B cell (primary cell): ENCODE measurements around the gene C4A. TPM values are rescaled to one million over a fixed set of nuclear protein-coding genes. Genes with fewer than 3 reads are reported as not detected.

Source experiments
- ATAC-seq: fragments of 200-7000 bp; cut with Tn5 transposase; one replicate; pipeline ENCODE4 v1.10.0; 2021; ENCODE audit warnings: low read depth, mild to moderate bottlenecking, moderate number of reproducible peaks, moderate library complexity
- CTCF ChIA-PET: fragments of 350-600 bp; sonication (Branson Sonifier 250); formaldehyde crosslinking; loops from one replicate; lab custom pipeline; 2021; ENCODE audit warnings: antibody characterized with exemption, inconsistent platforms; lab: Charles Lee
- POLR2A ChIA-PET: fragments of 350-600 bp; sonication (Branson Sonifier 250); formaldehyde crosslinking; loops from one replicate; lab custom pipeline; 2021; ENCODE audit warnings: antibody characterized with exemption; lab: Charles Lee
- DNase-seq: peaks from one replicate; pipeline ENCODE4 v3.0.0; 2013
- H2AFZ ChIP-seq: 2 replicates; pipeline ENCODE4 v1.6.1; 2012; ENCODE audit warnings: mild to moderate bottlenecking, low read depth, low read length; ENCODE audit not compliant: insufficient read depth, poor library complexity, severe bottlenecking
- H3K27ac ChIP-seq, 2 donors: 1 replicate in 1 of 2; 2 replicates in 1 of 2; pipeline ENCODE4 v1.5.1; 2012 to 2013; ENCODE audit warnings: low read length in 2 of 2, mild to moderate bottlenecking in 2 of 2, moderate library complexity in 1 of 2
- H3K27me3 ChIP-seq, 4 experiments: fragments of 200-600 bp in 1 of 4; sonication (generic) in 1 of 4; replicated peaks in 1 of 4; 1 replicate in 2 of 4; 2 replicates in 2 of 4; pipeline versions ENCODE4 v1.6.1 to v1.7.0; 2013 to 2016; ENCODE audit warnings: low read length in 3 of 4, mild to moderate bottlenecking in 2 of 4, mixed read lengths in 1 of 4, moderate library complexity in 1 of 4; ENCODE audit not compliant: insufficient read depth in 4 of 4, control insufficient read depth in 3 of 4; ENCODE audit errors: control extremely low read depth in 1 of 4
- H3K36me3 ChIP-seq, 2 experiments: replicated peaks in 1 of 2; 1 replicate in 1 of 2; 2 replicates in 1 of 2; pipeline versions ENCODE4 v1.6.1 to v1.7.1; 2013; ENCODE audit warnings: low read length in 1 of 2; ENCODE audit not compliant: insufficient read depth in 2 of 2, control insufficient read depth in 1 of 2; ENCODE audit errors: control extremely low read depth in 1 of 2, extremely low read depth in 1 of 2
- H3K4me1 ChIP-seq, 2 donors: fragments of 200-600 bp in 1 of 2; sonication (generic) in 1 of 2; 1 replicate in 1 of 2; 2 replicates in 1 of 2; pipeline versions ENCODE4 v1.5.1 to v1.6.1; 2013 to 2017; ENCODE audit warnings: low read length in 2 of 2; ENCODE audit not compliant: control insufficient read depth in 2 of 2, insufficient read depth in 2 of 2
- H3K4me2 ChIP-seq: replicated peaks from 2 replicates; pipeline ENCODE3; 2012; ENCODE audit warnings: mild to moderate bottlenecking, low read depth, low read length; ENCODE audit not compliant: poor library complexity, severe bottlenecking
- H3K4me3 ChIP-seq, 5 experiments: fragments of 200-600 bp in 1 of 5; sonication (generic) in 1 of 5; 1 replicate in 3 of 5; 2 replicates in 2 of 5; pipeline versions ENCODE4 v1.5.1 to v1.7.0; 2011 to 2016; ENCODE audit warnings: low read length in 4 of 5, mild to moderate bottlenecking in 4 of 5, low read depth in 2 of 5, control low read depth in 1 of 5, moderate library complexity in 1 of 5; ENCODE audit not compliant: insufficient read depth in 1 of 5; ENCODE audit errors: control extremely low read depth in 1 of 5, extremely low read depth in 1 of 5
- H3K79me2 ChIP-seq: fragments of 200-600 bp; sonication (generic); one replicate; pipeline ENCODE4 v1.6.0; 2016; ENCODE audit warnings: low read length; ENCODE audit not compliant: control insufficient read depth, insufficient read depth
- H3K9ac ChIP-seq: fragments of 200-600 bp; sonication (generic); 2 replicates; pipeline ENCODE4 v1.6.1; 2017; ENCODE audit warnings: mild to moderate bottlenecking, low read length, moderate library complexity
- H3K9me3 ChIP-seq, 3 donors: one replicate each; pipeline versions ENCODE4 v1.6.1 to v1.7.1; 2013; ENCODE audit warnings: low read length in 2 of 3; ENCODE audit not compliant: control insufficient read depth in 2 of 3, insufficient read depth in 1 of 3; ENCODE audit errors: control extremely low read depth in 1 of 3
- H4K20me1 ChIP-seq: 2 replicates; pipeline ENCODE4 v1.6.0; 2012; ENCODE audit warnings: mild to moderate bottlenecking, low read length; ENCODE audit not compliant: insufficient read depth, control insufficient read depth, poor library complexity, severe bottlenecking
- H3K27ac Mint-ChIP-seq: one replicate; pipeline ENCODE4 v1.8.0; 2021; ENCODE audit warnings: mixed read lengths
- H3K27me3 Mint-ChIP-seq: one replicate; pipeline ENCODE4 v1.8.0; 2021; ENCODE audit warnings: mixed read lengths
- H3K4me1 Mint-ChIP-seq: one replicate; pipeline ENCODE4 v1.8.0; 2021; ENCODE audit warnings: mixed read lengths
- H3K4me3 Mint-ChIP-seq: one replicate; pipeline ENCODE4 v1.8.0; 2021; ENCODE audit warnings: mixed read lengths
- H3K9me3 Mint-ChIP-seq: one replicate; pipeline ENCODE4 v1.8.0; 2022; ENCODE audit warnings: mixed read lengths; ENCODE audit not compliant: insufficient read depth
- EZH2 ChIP-seq: IDR thresholded peaks from 2 replicates; pipeline ENCODE4 v1.6.1; 2012; ENCODE audit warnings: borderline replicate concordance, low read depth, mild to moderate bottlenecking, moderate library complexity, low read length; ENCODE audit not compliant: insufficient read depth, poor library complexity, severe bottlenecking
- WGBS: methylation state at CpG from one replicate; pipeline ENCODE4 v1.1.5; 2013; ENCODE audit warnings: missing lambda C conversion rate; ENCODE audit not compliant: insufficient coverage; 5-methylcytosine and 5-hydroxymethylcytosine counted together
- intact Hi-C: fragments of 100-400 bp; cut with micrococcal nuclease; formaldehyde crosslinking; loops from one replicate; pipeline ENCODE4 v1.10.0; 2022
- polyA plus RNA-seq: library from polyadenylated mRNA; depleted of rRNA; stranded (reverse); fragments of >200 nt; gene quantifications from 2 replicates; pipeline ENCODE4 v1.2.3, GENCODE V29; 2012
- total RNA-seq, 2 donors: library from RNA; stranded (reverse); fragments of 120-200 nt in 1 of 2; gene quantifications; 1 replicate in 1 of 2; 2 replicates in 1 of 2; pipeline versions ENCODE4 v1.2.3 to v1.2.4, GENCODE V29; 2013 to 2022
- TF ChIP-seq, protein P1 (sequence below): fragments of 200-600 bp; IDR thresholded peaks from one replicate; pipeline ENCODE4 v1.8.0; 2022; ENCODE audit warnings: antibody characterized with exemption, mild to moderate bottlenecking

Gene C4A
- total and polyA plus RNA-seq, 2 donors (not counting 1 experiment from before 2014, with no cell fraction given) = 9.9 to 10.5 TPM

DNA sequence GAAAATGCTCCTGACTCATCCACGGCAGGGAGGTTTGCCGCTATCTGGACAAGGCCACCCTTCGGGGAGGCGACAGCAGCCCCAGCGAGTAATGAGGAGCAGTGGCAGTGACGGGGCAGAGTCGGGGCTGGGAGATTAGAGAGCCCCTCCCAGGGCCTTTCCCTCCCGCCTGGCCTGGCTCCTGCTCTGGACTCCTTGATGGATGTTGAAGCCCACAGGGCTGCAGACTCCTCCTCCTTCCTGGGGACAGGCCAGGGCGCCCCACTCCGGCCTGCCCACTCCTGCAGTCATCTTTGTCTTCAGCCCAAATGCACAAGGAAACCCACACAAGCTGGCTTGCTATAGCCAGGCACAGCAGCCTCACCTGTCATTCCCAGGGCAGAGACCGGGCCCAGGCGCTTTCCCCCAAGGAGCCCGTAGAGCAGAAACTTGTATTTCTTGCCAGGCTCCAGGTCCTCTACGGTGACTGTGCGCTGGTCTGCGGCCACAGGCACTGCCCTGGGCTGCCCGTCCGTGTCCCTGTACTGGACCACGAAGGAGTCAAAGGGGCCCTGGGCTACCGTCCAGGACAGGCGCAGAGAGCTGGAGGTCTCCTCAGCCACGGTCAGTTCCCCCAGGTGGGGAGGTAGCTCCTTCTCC lies 64.1 kb downstream of the C4A start:
- H3K9me3 Mint-ChIP-seq = no peaks in the 10 kb centered on the region
- TF ChIP-seq EZH2 = no peak
- TF ChIP-seq, protein P1, sequence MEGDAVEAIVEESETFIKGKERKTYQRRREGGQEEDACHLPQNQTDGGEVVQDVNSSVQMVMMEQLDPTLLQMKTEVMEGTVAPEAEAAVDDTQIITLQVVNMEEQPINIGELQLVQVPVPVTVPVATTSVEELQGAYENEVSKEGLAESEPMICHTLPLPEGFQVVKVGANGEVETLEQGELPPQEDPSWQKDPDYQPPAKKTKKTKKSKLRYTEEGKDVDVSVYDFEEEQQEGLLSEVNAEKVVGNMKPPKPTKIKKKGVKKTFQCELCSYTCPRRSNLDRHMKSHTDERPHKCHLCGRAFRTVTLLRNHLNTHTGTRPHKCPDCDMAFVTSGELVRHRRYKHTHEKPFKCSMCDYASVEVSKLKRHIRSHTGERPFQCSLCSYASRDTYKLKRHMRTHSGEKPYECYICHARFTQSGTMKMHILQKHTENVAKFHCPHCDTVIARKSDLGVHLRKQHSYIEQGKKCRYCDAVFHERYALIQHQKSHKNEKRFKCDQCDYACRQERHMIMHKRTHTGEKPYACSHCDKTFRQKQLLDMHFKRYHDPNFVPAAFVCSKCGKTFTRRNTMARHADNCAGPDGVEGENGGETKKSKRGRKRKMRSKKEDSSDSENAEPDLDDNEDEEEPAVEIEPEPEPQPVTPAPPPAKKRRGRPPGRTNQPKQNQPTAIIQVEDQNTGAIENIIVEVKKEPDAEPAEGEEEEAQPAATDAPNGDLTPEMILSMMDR = no peak
- intact Hi-C loops = loop anchor here (10.0 kb wide), 2 partner anchors 109 to 749 kb away; partner anchors contain the start of genes PPT2 and PRRT1
- no peak overlapping the region for H3K4me3 ChIP-seq
- DNase-seq = no peak
- ChIA-PET POLR2A (no interaction called here), CTCF (interaction anchor here (1.7 to 2.4 kb wide), 2 partner anchors 740 to 748 kb away, joined by 7 to 8 read pairs; no protein-coding TSS in a partner anchor)
- H3K4me1 Mint-ChIP-seq = peaks cover 5% of the 10 kb centered on the region
- H3K4me3 Mint-ChIP-seq = no peak overlapping the region
- H3K4me2 ChIP-seq = no peak overlapping the region
- ATAC-seq = no peak
- H3K27ac Mint-ChIP-seq = no peak overlapping the region
- H3K27me3 Mint-ChIP-seq = peaks cover 8% of the 10 kb centered on the region
- H4K20me1 ChIP-seq = no peaks in the 10 kb centered on the region
- WGBS = 92% methylated on average over 20 of the region's 22 CpGs
- H3K36me3 ChIP-seq = no peaks in the 10 kb centered on the region
- peaks cover 0 to 4% of the 10 kb centered on the region in 2 donors for H3K4me1 ChIP-seq
- no peaks in the 10 kb centered on the region for H3K27me3 ChIP-seq
- no peaks in the 10 kb centered on the region for H3K79me2 ChIP-seq
- no peak overlapping the region for H3K27ac ChIP-seq
- H3K9me3 ChIP-seq = no peaks in the 10 kb centered on the region
- H3K9ac ChIP-seq = no peak overlapping the region
- H2AFZ ChIP-seq = no peak overlapping the region

GRCh38 chr6:32046450-32047083 lies 64.7 kb downstream of the C4A start:
- Histone ChIP-seq H3K27ac (no peak overlapping the region), H4K20me1 (no peaks in the 10 kb centered on the region), H3K9me3 (no peaks in the 10 kb centered on the region), H3K27me3 (no peaks in the 10 kb centered on the region), H3K4me2 (no peak overlapping the region), H3K4me3 (no peak overlapping the region), H3K36me3 (no peaks in the 10 kb centered on the region), H3K9ac (no peak overlapping the region), H3K79me2 (no peaks in the 10 kb centered on the region), H2AFZ (no peak overlapping the region), H3K4me1 (peaks cover 0 to 4% of the 10 kb centered on the region in 2 donors)
- Mint-ChIP-seq H3K4me1 (peaks cover 5% of the 10 kb centered on the region), H3K9me3 (no peaks in the 10 kb centered on the region), H3K4me3 (no peak overlapping the region), H3K27ac (no peak overlapping the region), H3K27me3 (peaks cover 12% of the 10 kb centered on the region)
- no peak for TF ChIP-seq EZH2
- TF ChIP-seq, protein P1 = no peak
- WGBS = 79% methylated on average over 9 of the region's 14 CpGs
- no peak for DNase-seq
- ChIA-PET CTCF (interaction anchor here (1.7 to 2.4 kb wide), 2 partner anchors 740 to 747 kb away, joined by 7 to 8 read pairs; no protein-coding TSS in a partner anchor), POLR2A (no interaction called here)
- no peak for ATAC-seq
- intact Hi-C loops = loop anchor here (10.0 kb wide), 2 partner anchors 108 to 748 kb away; partner anchors contain the start of genes PPT2 and PRRT1
